Stomach (tissue), 9 donors: ENCODE measurements around the gene LUZP1. TPM values are rescaled to one million over a fixed set of nuclear protein-coding genes. Genes with fewer than 3 reads are reported as not detected.

Experiments used
- DNase-seq, 2 donors: peaks; one replicate each; pipeline versions ENCODE4 v3.0.0 to v3.0.0-alpha.2; 2013 to 2019
- H3K27ac ChIP-seq, 5 donors: fragments of 200-600 bp in 4 of 5; sonication (generic) in 4 of 5; one replicate each; pipeline ENCODE4 v1.5.1; 2013 to 2019; ENCODE audit warnings: mild to moderate bottlenecking in 1 of 5, moderate library complexity in 1 of 5
- H3K27me3 ChIP-seq, 3 donors: fragments of 200-600 bp; sonication (generic); one replicate each; pipeline ENCODE4 v1.5.1; 2017 to 2019; ENCODE audit warnings: mixed run types in 1 of 3
- H3K36me3 ChIP-seq, 4 donors: fragments of 200-600 bp; sonication (generic); 1 replicate in 3 of 4; 2 replicates in 1 of 4; pipeline ENCODE4 v1.5.1; 2016 to 2019
- H3K4me1 ChIP-seq, 4 donors: fragments of 200-600 bp; sonication (generic); one replicate each; pipeline ENCODE4 v1.5.1; 2016 to 2019
- H3K4me3 ChIP-seq, 4 donors: fragments of 200-600 bp; sonication (generic) in 3 of 4; one replicate each; pipeline ENCODE4 v1.5.1; 2016 to 2019; ENCODE audit warnings: mild to moderate bottlenecking in 1 of 4
- H3K9me3 ChIP-seq, 4 donors: fragments of 200-600 bp; sonication (generic); one replicate each; pipeline ENCODE4 v1.5.1; 2016 to 2019
- EP300 ChIP-seq: sonication (generic); formaldehyde crosslinking; IDR thresholded peaks from one replicate; pipeline ENCODE4 v1.6.1; 2017; ENCODE audit warnings: antibody characterized with exemption
- POLR2A ChIP-seq, 4 donors: fragments of 450-650 bp; IDR thresholded peaks; one replicate each; pipeline ENCODE4 v1.6.1; 2016; ENCODE audit warnings: antibody characterized with exemption in 4 of 4, control low read depth in 2 of 4, mild to moderate bottlenecking in 1 of 4, moderate library complexity in 1 of 4
- POLR2AphosphoS5 ChIP-seq, 3 donors: sonication (generic); formaldehyde crosslinking; IDR thresholded peaks; one replicate each; pipeline ENCODE4 v1.6.1; 2016; ENCODE audit warnings: antibody characterized with exemption in 3 of 3
- WGBS, 5 donors: extraction: QIAGEN DNeasy Blood & Tissue Kit in 3 of 5; methylation state at CpG; one replicate each; pipeline versions ENCODE4 v1.1.5 to v1.1.7; 2013 to 2018; 5-methylcytosine and 5-hydroxymethylcytosine counted together
- intact Hi-C: fragments of 100-400 bp; cut with DNase I; formaldehyde crosslinking; loops from one replicate; pipeline ENCODE4 v1.15.1; 2023; ENCODE audit warnings: low total_unique reads
- polyA plus RNA-seq, 3 donors: library from polyadenylated mRNA; stranded (reverse); fragments of 200-250 nt; gene quantifications; one replicate each; pipeline ENCODE4 v1.2.3, GENCODE V29; 2013
- total RNA-seq, 5 donors: library from RNA; depleted of rRNA; stranded (reverse); fragments of >200 nt; gene quantifications; one replicate each; pipeline versions ENCODE4 v1.1.0 to v1.2.3, GENCODE V29; 2014 to 2016
- TF ChIP-seq, protein P1 (sequence below), 7 experiments: fragments of 450-650 bp in 4 of 7; fragments of 200-600 bp in 3 of 7; sonication (generic) in 3 of 7; IDR thresholded peaks; one replicate each; pipeline ENCODE4 v1.5.1; 2016 to 2019; ENCODE audit warnings: antibody characterized with exemption in 7 of 7, control low read depth in 2 of 7, mild to moderate bottlenecking in 1 of 7
- donor health status: healthy with polysubstance abuse.
- donor health status: Bipolar disorder and iron deficiency.
- donor health status: healthy.

LUZP1 gene
- total and polyA plus RNA-seq, 8 donors = 2.6 to 20.4 (median 13.4) TPM

- Histone ChIP-seq H3K36me3 (peaks cover 0 to 11% (median 0%) of the 10 kb centered on the region in 4 donors), H3K4me3 (no peak overlapping the region), H3K27ac (no peak overlapping the region), H3K27me3 (no peaks in the 10 kb centered on the region), H3K9me3 (no peaks in the 10 kb centered on the region), H3K4me1 (peaks cover 0 to under 1% (median 0%) of the 10 kb centered on the region in 4 donors)
- no peak for TF ChIP-seq EP300
- no peak for TF ChIP-seq POLR2AphosphoS5 (IDR thresholded peaks at IDR 0.05)
- no peak for TF ChIP-seq POLR2A (IDR thresholded peaks at IDR 0.05)
- TF ChIP-seq, protein P1, sequence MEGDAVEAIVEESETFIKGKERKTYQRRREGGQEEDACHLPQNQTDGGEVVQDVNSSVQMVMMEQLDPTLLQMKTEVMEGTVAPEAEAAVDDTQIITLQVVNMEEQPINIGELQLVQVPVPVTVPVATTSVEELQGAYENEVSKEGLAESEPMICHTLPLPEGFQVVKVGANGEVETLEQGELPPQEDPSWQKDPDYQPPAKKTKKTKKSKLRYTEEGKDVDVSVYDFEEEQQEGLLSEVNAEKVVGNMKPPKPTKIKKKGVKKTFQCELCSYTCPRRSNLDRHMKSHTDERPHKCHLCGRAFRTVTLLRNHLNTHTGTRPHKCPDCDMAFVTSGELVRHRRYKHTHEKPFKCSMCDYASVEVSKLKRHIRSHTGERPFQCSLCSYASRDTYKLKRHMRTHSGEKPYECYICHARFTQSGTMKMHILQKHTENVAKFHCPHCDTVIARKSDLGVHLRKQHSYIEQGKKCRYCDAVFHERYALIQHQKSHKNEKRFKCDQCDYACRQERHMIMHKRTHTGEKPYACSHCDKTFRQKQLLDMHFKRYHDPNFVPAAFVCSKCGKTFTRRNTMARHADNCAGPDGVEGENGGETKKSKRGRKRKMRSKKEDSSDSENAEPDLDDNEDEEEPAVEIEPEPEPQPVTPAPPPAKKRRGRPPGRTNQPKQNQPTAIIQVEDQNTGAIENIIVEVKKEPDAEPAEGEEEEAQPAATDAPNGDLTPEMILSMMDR (IDR thresholded peaks at IDR 0.05) = no peak
- WGBS, 5 donors = 84 to 93% (median 91%) methylated on average over 2 of the region's 2 CpGs
- intact Hi-C loops = no loop called here
- no peak for DNase-seq
Observed at GRCh38 chr1:23135268-23135667, 33.4 kb downstream of the LUZP1 start.

- TF ChIP-seq POLR2A (IDR thresholded peaks at IDR 0.05) = no peak
- no peak for TF ChIP-seq EP300
- TF ChIP-seq POLR2AphosphoS5 (IDR thresholded peaks at IDR 0.05) = no peak
- TF ChIP-seq, protein P1 (IDR thresholded peaks at IDR 0.05) = no peak
- no peaks in the 10 kb centered on the region for H3K27me3 ChIP-seq
- peaks cover 0 to 11% (median 0%) of the 10 kb centered on the region in 4 donors for H3K36me3 ChIP-seq
- intact Hi-C loops = no loop called here
- no peaks in the 10 kb centered on the region for H3K4me1 ChIP-seq
- H3K4me3 ChIP-seq = no peak overlapping the region
- DNase-seq = no peak
- H3K27ac ChIP-seq = no peak overlapping the region
- 94 to 98% (median 95%) methylated on average over 4 of the region's 4 CpGs for WGBS, 5 donors
- H3K9me3 ChIP-seq = no peaks in the 10 kb centered on the region
Observed at GRCh38 chr1:23134055-23134454, 34.6 kb downstream of the LUZP1 start.

DNA sequence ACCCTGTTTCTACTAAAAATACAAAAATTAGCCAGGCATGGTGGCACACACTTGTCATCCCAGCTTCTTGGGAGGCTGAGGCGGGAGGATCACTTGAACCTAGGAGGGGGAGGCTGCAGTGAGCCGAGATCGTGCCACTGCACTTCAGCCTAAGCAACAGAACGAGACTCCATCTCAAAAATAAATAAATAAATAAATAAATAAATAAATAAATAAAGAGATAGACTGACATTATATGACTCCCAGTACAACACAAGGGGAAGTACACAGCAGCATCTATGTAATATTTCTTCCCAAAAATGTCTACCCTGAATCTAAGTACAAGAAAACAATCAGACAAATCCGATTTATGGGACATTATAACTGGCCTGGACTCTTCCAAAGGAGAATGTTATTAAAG, 35.1 kb downstream of the LUZP1 start:
- Histone ChIP-seq H3K4me1 (no peaks in the 10 kb centered on the region), H3K36me3 (peaks cover 0 to 11% (median 0%) of the 10 kb centered on the region in 4 donors), H3K27me3 (no peaks in the 10 kb centered on the region), H3K27ac (no peak overlapping the region), H3K4me3 (no peak overlapping the region), H3K9me3 (no peaks in the 10 kb centered on the region)
- intact Hi-C loops = no loop called here
- 95 to 99% (median 96%) methylated on average over 5 of the region's 5 CpGs for WGBS, 5 donors
- DNase-seq = no peak
- TF ChIP-seq, protein P1 (IDR thresholded peaks at IDR 0.05) = no peak
- TF ChIP-seq EP300 = no peak
- TF ChIP-seq POLR2A (IDR thresholded peaks at IDR 0.05) = no peak
- no peak for TF ChIP-seq POLR2AphosphoS5 (IDR thresholded peaks at IDR 0.05)

DNA sequence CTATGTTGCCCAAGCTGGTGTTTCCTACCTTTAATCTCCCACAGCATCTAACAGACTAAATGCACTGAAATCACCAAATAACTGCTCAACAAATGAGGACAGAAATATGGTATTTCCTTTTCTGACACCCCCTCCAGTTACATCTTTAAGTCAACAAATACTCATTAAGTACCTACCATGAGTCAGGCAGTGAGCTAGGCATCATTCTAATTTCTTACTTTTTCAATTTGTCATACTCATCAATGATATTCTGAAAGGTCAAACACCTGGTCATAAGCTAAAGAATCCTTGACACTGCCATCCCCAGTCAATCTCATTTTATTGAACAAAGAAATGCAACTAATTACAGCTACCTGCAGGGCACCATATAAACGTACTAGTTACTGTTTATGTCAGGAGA, 36.6 kb downstream of the LUZP1 start:
- WGBS, 5 donors = 51 to 74% (median 60%) methylated on average over 1 of the region's 1 CpG
- Histone ChIP-seq H3K4me1 (peaks cover 0 to 4% (median under 1%) of the 10 kb centered on the region in 4 donors), H3K36me3 (peaks cover 0 to 6% (median 0%) of the 10 kb centered on the region in 4 donors), H3K4me3 (no peak overlapping the region), H3K27ac (no peak overlapping the region), H3K27me3 (no peaks in the 10 kb centered on the region), H3K9me3 (no peaks in the 10 kb centered on the region)
- intact Hi-C loops = no loop called here
- DNase-seq = no peak
- TF ChIP-seq, protein P1 (IDR thresholded peaks at IDR 0.05) = no peak
- TF ChIP-seq POLR2AphosphoS5 (IDR thresholded peaks at IDR 0.05) (no peak), POLR2A (IDR thresholded peaks at IDR 0.05) (no peak), EP300 (no peak)
